ENCODE results near the gene ACBD4. TPM values are rescaled to one million over a fixed set of nuclear protein-coding genes. Genes with fewer than 3 reads are reported as not detected.

ACBD4 gene
- total and polyA plus RNA-seq, 2 of the 13 experiments (the other 11 are each of a cell fraction or from before 2014, with no cell fraction given), result 16.1 to 26.9 TPM

DNA sequence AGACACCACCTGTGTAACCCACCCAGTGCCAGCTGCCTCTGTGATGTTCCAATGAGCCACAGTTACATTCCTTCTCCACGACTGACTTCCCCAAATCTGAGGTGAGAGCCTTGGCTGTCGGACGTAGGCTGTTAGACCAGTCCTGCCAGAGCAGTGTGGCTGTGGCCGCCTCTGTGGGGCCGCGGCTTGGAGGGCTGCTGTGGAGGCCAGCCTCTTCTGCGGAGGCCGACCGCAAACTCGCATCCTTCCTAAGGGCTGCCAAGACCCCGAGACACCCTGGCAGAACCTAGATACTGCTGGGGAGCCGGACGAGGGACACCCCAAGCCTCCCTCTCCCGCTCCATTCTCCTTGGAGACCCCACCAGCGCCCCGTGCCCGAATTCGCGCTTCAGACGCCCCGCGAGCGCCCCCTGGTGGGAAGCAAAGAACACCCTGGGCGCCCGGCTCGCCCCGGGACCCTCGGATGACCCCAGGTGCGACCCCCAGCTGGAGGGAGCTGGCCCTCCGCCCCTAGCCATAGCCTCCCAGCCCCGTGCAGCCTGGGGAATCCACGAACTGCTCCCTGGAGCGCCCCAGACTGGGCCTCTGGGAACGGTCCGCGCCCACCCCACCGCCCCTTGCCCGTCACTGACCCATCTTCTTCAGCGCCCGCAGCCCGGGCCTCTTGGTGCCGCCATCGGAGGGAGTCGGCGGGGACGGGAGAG, 3.7 kb upstream of the ACBD4 start (continued):
- TF ChIP-seq, protein P1, sequence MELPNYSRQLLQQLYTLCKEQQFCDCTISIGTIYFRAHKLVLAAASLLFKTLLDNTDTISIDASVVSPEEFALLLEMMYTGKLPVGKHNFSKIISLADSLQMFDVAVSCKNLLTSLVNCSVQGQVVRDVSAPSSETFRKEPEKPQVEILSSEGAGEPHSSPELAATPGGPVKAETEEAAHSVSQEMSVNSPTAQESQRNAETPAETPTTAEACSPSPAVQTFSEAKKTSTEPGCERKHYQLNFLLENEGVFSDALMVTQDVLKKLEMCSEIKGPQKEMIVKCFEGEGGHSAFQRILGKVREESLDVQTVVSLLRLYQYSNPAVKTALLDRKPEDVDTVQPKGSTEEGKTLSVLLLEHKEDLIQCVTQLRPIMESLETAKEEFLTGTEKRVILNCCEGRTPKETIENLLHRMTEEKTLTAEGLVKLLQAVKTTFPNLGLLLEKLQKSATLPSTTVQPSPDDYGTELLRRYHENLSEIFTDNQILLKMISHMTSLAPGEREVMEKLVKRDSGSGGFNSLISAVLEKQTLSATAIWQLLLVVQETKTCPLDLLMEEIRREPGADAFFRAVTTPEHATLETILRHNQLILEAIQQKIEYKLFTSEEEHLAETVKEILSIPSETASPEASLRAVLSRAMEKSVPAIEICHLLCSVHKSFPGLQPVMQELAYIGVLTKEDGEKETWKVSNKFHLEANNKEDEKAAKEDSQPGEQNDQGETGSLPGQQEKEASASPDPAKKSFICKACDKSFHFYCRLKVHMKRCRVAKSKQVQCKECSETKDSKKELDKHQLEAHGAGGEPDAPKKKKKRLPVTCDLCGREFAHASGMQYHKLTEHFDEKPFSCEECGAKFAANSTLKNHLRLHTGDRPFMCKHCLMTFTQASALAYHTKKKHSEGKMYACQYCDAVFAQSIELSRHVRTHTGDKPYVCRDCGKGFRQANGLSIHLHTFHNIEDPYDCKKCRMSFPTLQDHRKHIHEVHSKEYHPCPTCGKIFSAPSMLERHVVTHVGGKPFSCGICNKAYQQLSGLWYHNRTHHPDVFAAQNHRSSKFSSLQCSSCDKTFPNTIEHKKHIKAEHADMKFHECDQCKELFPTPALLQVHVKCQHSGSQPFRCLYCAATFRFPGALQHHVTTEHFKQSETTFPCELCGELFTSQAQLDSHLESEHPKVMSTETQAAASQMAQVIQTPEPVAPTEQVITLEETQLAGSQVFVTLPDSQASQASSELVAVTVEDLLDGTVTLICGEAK (IDR thresholded peaks at IDR 0.05), result no peak
- TF ChIP-seq, protein P1 (CRISPR knock-in tag; IDR thresholded peaks at IDR 0.05), result no peak
- TF ChIP-seq ZFYVE20 (CRISPR knock-in tag; IDR thresholded peaks at IDR 0.05; ENCODE audit: borderline replicate concordance, low read depth) (no peak), ATF2 (CRISPR knock-in tag; IDR thresholded peaks at IDR 0.05) (no peak), MAFK (conservative IDR thresholded peaks at IDR 0.05 in 1 of 2, IDR thresholded peaks at IDR 0.05 in 1 of 2; ENCODE audit: low read length in 2 of 2) (no peak), PCBP1 (IDR thresholded peaks at IDR 0.05; ENCODE audit: borderline replicate concordance, low read depth, low read length) (peak; percentile 63; the same call in 1 of the 2 replicates), SMYD3 (CRISPR knock-in tag; IDR thresholded peaks at IDR 0.05) (no peak), SP2 (CRISPR knock-in tag; IDR thresholded peaks at IDR 0.05) (no peak), SMARCC2 (IDR thresholded peaks at IDR 0.05) (no peak), THAP11 (CRISPR knock-in tag; IDR thresholded peaks at IDR 0.05) (no peak), SSRP1 (CRISPR knock-in tag; IDR thresholded peaks at IDR 0.05) (no peak), DPF2 (CRISPR knock-in tag; IDR thresholded peaks at IDR 0.05; ENCODE audit: borderline replicate concordance, low read depth) (no peak), SP5 (CRISPR knock-in tag; IDR thresholded peaks at IDR 0.05; ENCODE audit: borderline replicate concordance, low read depth) (no peak), PRPF4 (IDR thresholded peaks at IDR 0.05; ENCODE audit: low read depth, low read length, poor library complexity, severe bottlenecking) (no peak), RXRB (CRISPR knock-in tag; IDR thresholded peaks at IDR 0.05; ENCODE audit: borderline replicate concordance) (peak; percentile 45; the same call in 1 of the 2 replicates)
